ENCODE measurements around the gene FYB1.

Gene FYB1

GRCh38 chr5:39203951-39204350, 15.4 kb downstream of the FYB1 start:
- Histone ChIP-seq H3K36me3 (replicated peaks in 1 of 2; ENCODE audit: control insufficient read depth in 2 of 2, insufficient read depth in 2 of 2, low read length in 2 of 2) (no peaks in the 10 kb centered on the region), H3K4me2 (ENCODE audit: insufficient read depth, low read length, poor library complexity, severe bottlenecking) (no peak overlapping the region), H3K4me1 (ENCODE audit: control insufficient read depth in 2 of 2, insufficient read depth in 1 of 2, low read depth in 1 of 2, low read length in 2 of 2) (no peaks in the 10 kb centered on the region), H3K4me3 (ENCODE audit: low read length in 2 of 2) (no peak overlapping the region), H3K23ac (ENCODE audit: low read depth, low read length, poor library complexity) (no peak overlapping the region), H3K9me3 (replicated peaks in 1 of 2; ENCODE audit: control insufficient read depth in 2 of 2, insufficient read depth in 1 of 2, low read depth in 1 of 2, low read length in 2 of 2) (no peaks in the 10 kb centered on the region), H2BK5ac (ENCODE audit: low read length) (no peak overlapping the region), H3K18ac (ENCODE audit: low read length) (no peak overlapping the region), H3K4ac (ENCODE audit: low read length) (no peak overlapping the region), H2AFZ (ENCODE audit: low read length) (no peak overlapping the region), H2BK15ac (ENCODE audit: low read length) (no peak overlapping the region), H3K9ac (ENCODE audit: low read depth, low read length, poor library complexity) (no peak overlapping the region), H3K14ac (ENCODE audit: low read length) (no peak overlapping the region), H3K79me1 (ENCODE audit: low read depth, low read length) (no peaks in the 10 kb centered on the region), H4K91ac (ENCODE audit: low read depth, low read length, poor library complexity) (no peak overlapping the region), H4K8ac (ENCODE audit: low read depth, low read length) (no peak overlapping the region), H2BK12ac (ENCODE audit: low read length) (no peak overlapping the region), H2BK120ac (ENCODE audit: low read depth, low read length) (no peak overlapping the region), H2AK5ac (ENCODE audit: low read depth, low read length) (no peak overlapping the region), H3K27ac (replicated peaks; ENCODE audit: low read length) (no peak overlapping the region), H3K27me3 (ENCODE audit: control insufficient read depth in 3 of 3, insufficient read depth in 3 of 3, low read depth in 1 of 3, low read length in 3 of 3) (no peaks in the 10 kb centered on the region)
- no CpG with 5 or more reads among the region's 1 CpG for WGBS, 2 donors (ENCODE audit: extremely low coverage in 2 of 2, insufficient read length in 2 of 2, insufficient replicate concordance in 1 of 2)
- DNase-seq (ENCODE audit: low spot score): no peak

- Histone ChIP-seq H4K91ac (ENCODE audit: low read depth, low read length, poor library complexity) (no peak overlapping the region), H3K9ac (ENCODE audit: low read depth, low read length, poor library complexity) (no peak overlapping the region), H3K23ac (ENCODE audit: low read depth, low read length, poor library complexity) (no peak overlapping the region), H2AFZ (ENCODE audit: low read length) (no peak overlapping the region), H3K4ac (ENCODE audit: low read length) (no peak overlapping the region), H3K14ac (ENCODE audit: low read length) (no peak overlapping the region), H2BK5ac (ENCODE audit: low read length) (no peak overlapping the region), H2BK12ac (ENCODE audit: low read length) (no peak overlapping the region), H2BK15ac (ENCODE audit: low read length) (no peak overlapping the region), H3K4me3 (ENCODE audit: low read length in 2 of 2) (no peak overlapping the region), H3K4me1 (ENCODE audit: control insufficient read depth in 2 of 2, insufficient read depth in 1 of 2, low read depth in 1 of 2, low read length in 2 of 2) (no peaks in the 10 kb centered on the region), H3K9me3 (replicated peaks in 1 of 2; ENCODE audit: control insufficient read depth in 2 of 2, insufficient read depth in 1 of 2, low read depth in 1 of 2, low read length in 2 of 2) (no peaks in the 10 kb centered on the region), H3K4me2 (ENCODE audit: insufficient read depth, low read length, poor library complexity, severe bottlenecking) (no peak overlapping the region), H3K27me3 (ENCODE audit: control insufficient read depth in 3 of 3, insufficient read depth in 3 of 3, low read depth in 1 of 3, low read length in 3 of 3) (no peaks in the 10 kb centered on the region), H2AK5ac (ENCODE audit: low read depth, low read length) (no peak overlapping the region), H4K8ac (ENCODE audit: low read depth, low read length) (no peak overlapping the region), H2BK120ac (ENCODE audit: low read depth, low read length) (no peak overlapping the region), H3K18ac (ENCODE audit: low read length) (no peak overlapping the region), H3K36me3 (replicated peaks in 1 of 2; ENCODE audit: control insufficient read depth in 2 of 2, insufficient read depth in 2 of 2, low read length in 2 of 2) (no peaks in the 10 kb centered on the region), H3K27ac (replicated peaks; ENCODE audit: low read length) (no peak overlapping the region), H3K79me1 (ENCODE audit: low read depth, low read length) (no peaks in the 10 kb centered on the region)
- DNase-seq (ENCODE audit: low spot score): no peak
- no CpG with 5 or more reads among the region's 1 CpG for WGBS, 2 donors (ENCODE audit: extremely low coverage in 2 of 2, insufficient read length in 2 of 2, insufficient replicate concordance in 1 of 2)
Observed at GRCh38 chr5:39203275-39203922, 16.0 kb downstream of the FYB1 start.

GRCh38 chr5:39202597-39203274, 16.6 kb downstream of the FYB1 start:
- Histone ChIP-seq H3K27me3 (ENCODE audit: control insufficient read depth in 3 of 3, insufficient read depth in 3 of 3, low read depth in 1 of 3, low read length in 3 of 3) (no peaks in the 10 kb centered on the region), H3K4me3 (ENCODE audit: low read length in 2 of 2) (no peak overlapping the region), H4K91ac (ENCODE audit: low read depth, low read length, poor library complexity) (no peak overlapping the region), H2AFZ (ENCODE audit: low read length) (no peak overlapping the region), H3K14ac (ENCODE audit: low read length) (no peak overlapping the region), H3K4me1 (ENCODE audit: control insufficient read depth in 2 of 2, insufficient read depth in 1 of 2, low read depth in 1 of 2, low read length in 2 of 2) (no peaks in the 10 kb centered on the region), H3K4me2 (ENCODE audit: insufficient read depth, low read length, poor library complexity, severe bottlenecking) (no peak overlapping the region), H3K9ac (ENCODE audit: low read depth, low read length, poor library complexity) (no peak overlapping the region), H3K79me1 (ENCODE audit: low read depth, low read length) (no peaks in the 10 kb centered on the region), H3K36me3 (replicated peaks in 1 of 2; ENCODE audit: control insufficient read depth in 2 of 2, insufficient read depth in 2 of 2, low read length in 2 of 2) (no peaks in the 10 kb centered on the region), H4K8ac (ENCODE audit: low read depth, low read length) (no peak overlapping the region), H2BK12ac (ENCODE audit: low read length) (no peak overlapping the region), H3K23ac (ENCODE audit: low read depth, low read length, poor library complexity) (no peak overlapping the region), H2BK15ac (ENCODE audit: low read length) (no peak overlapping the region), H2BK120ac (ENCODE audit: low read depth, low read length) (no peak overlapping the region), H2AK5ac (ENCODE audit: low read depth, low read length) (no peak overlapping the region), H3K27ac (replicated peaks; ENCODE audit: low read length) (no peak overlapping the region), H2BK5ac (ENCODE audit: low read length) (no peak overlapping the region), H3K4ac (ENCODE audit: low read length) (no peak overlapping the region), H3K18ac (ENCODE audit: low read length) (no peak overlapping the region), H3K9me3 (replicated peaks in 1 of 2; ENCODE audit: control insufficient read depth in 2 of 2, insufficient read depth in 1 of 2, low read depth in 1 of 2, low read length in 2 of 2) (no peaks in the 10 kb centered on the region)
- no CpG with 5 or more reads among the region's 11 CpGs for WGBS, 2 donors (ENCODE audit: extremely low coverage in 2 of 2, insufficient read length in 2 of 2, insufficient replicate concordance in 1 of 2)
- DNase-seq (ENCODE audit: low spot score): no peak

- WGBS, 2 donors (ENCODE audit: extremely low coverage in 2 of 2, insufficient read length in 2 of 2, insufficient replicate concordance in 1 of 2): no CpG with 5 or more reads among the region's 11 CpGs
- no peak overlapping the region for H2BK12ac ChIP-seq (ENCODE audit: low read length)
- no peak overlapping the region for H3K18ac ChIP-seq (ENCODE audit: low read length)
- H3K9me3 ChIP-seq (replicated peaks in 1 of 2; ENCODE audit: control insufficient read depth in 2 of 2, insufficient read depth in 1 of 2, low read depth in 1 of 2, low read length in 2 of 2): no peaks in the 10 kb centered on the region
- no peaks in the 10 kb centered on the region for H3K36me3 ChIP-seq (replicated peaks in 1 of 2; ENCODE audit: control insufficient read depth in 2 of 2, insufficient read depth in 2 of 2, low read length in 2 of 2)
- no peak overlapping the region for H2AK5ac ChIP-seq (ENCODE audit: low read depth, low read length)
- H3K4me2 ChIP-seq (ENCODE audit: insufficient read depth, low read length, poor library complexity, severe bottlenecking): no peak overlapping the region
- no peak overlapping the region for H3K9ac ChIP-seq (ENCODE audit: low read depth, low read length, poor library complexity)
- H3K79me1 ChIP-seq (ENCODE audit: low read depth, low read length): no peaks in the 10 kb centered on the region
- H3K14ac ChIP-seq (ENCODE audit: low read length): no peak overlapping the region
- no peak for DNase-seq (ENCODE audit: low spot score)
- no peak overlapping the region for H3K23ac ChIP-seq (ENCODE audit: low read depth, low read length, poor library complexity)
- no peak overlapping the region for H4K91ac ChIP-seq (ENCODE audit: low read depth, low read length, poor library complexity)
- H3K4me3 ChIP-seq (ENCODE audit: low read length in 2 of 2): no peak overlapping the region
- no peaks in the 10 kb centered on the region for H3K4me1 ChIP-seq (ENCODE audit: control insufficient read depth in 2 of 2, insufficient read depth in 1 of 2, low read depth in 1 of 2, low read length in 2 of 2)
- no peak overlapping the region for H3K4ac ChIP-seq (ENCODE audit: low read length)
- H3K27me3 ChIP-seq (ENCODE audit: control insufficient read depth in 3 of 3, insufficient read depth in 3 of 3, low read depth in 1 of 3, low read length in 3 of 3): no peaks in the 10 kb centered on the region
- no peak overlapping the region for H4K8ac ChIP-seq (ENCODE audit: low read depth, low read length)
- no peak overlapping the region for H2BK120ac ChIP-seq (ENCODE audit: low read depth, low read length)
- H3K27ac ChIP-seq (replicated peaks; ENCODE audit: low read length): no peak overlapping the region
- no peak overlapping the region for H2AFZ ChIP-seq (ENCODE audit: low read length)
- H2BK15ac ChIP-seq (ENCODE audit: low read length): no peak overlapping the region
- H2BK5ac ChIP-seq (ENCODE audit: low read length): no peak overlapping the region
Observed at GRCh38 chr5:39201781-39202596, 17.4 kb downstream of the FYB1 start.

All from neuronal stem cell (in vitro differentiated cells).